SK-N-SH treated with all-trans-retinoic acid at 6 μM for 48 hours (cell line): ENCODE results near the gene PAK5.

Experiments
- ATAC-seq: fragments of 200-7000 bp; cut with Tn5 transposase; 3 replicates; pipeline ENCODE4 v1.9.1; 2020; ENCODE audit warnings: mild to moderate bottlenecking, moderate library complexity
- ARNTL ChIP-seq: fragments of 450-650 bp; formaldehyde crosslinking; IDR thresholded peaks from 2 replicates; pipeline ENCODE4 v1.5.0; 2020; ENCODE audit warnings: low read depth, mild to moderate bottlenecking, moderate library complexity, borderline replicate concordance
- BACH2 ChIP-seq: fragments of 250-450 bp; sonication (Bioruptor Pico); IDR thresholded peaks from 2 replicates; pipeline ENCODE4 v1.9.0; 2021; ENCODE audit warnings: mild to moderate bottlenecking, borderline replicate concordance
- CSDC2 ChIP-seq: fragments of 250-450 bp; sonication (Bioruptor Pico); IDR thresholded peaks from 2 replicates; pipeline ENCODE4 v1.5.0; 2020; ENCODE audit warnings: mild to moderate bottlenecking, moderate library complexity
- ESRRG ChIP-seq: fragments of 250-450 bp; sonication (Bioruptor Pico); IDR thresholded peaks from 2 replicates; pipeline ENCODE4 v1.6.1; 2021; ENCODE audit warnings: mild to moderate bottlenecking
- GLIS3 ChIP-seq: fragments of 250-450 bp; sonication (Bioruptor Pico); IDR thresholded peaks from 2 replicates; pipeline ENCODE4 v1.5.0; 2020; ENCODE audit warnings: mild to moderate bottlenecking, moderate library complexity
- OSR1 ChIP-seq: fragments of 250-450 bp; sonication (Bioruptor Pico); IDR thresholded peaks from 2 replicates; pipeline ENCODE4 v1.8.0; 2022; ENCODE audit warnings: moderate library complexity, mild to moderate bottlenecking, inconsistent platforms
- PPARA ChIP-seq: fragments of 250-450 bp; sonication (Bioruptor Pico); IDR thresholded peaks from 2 replicates; pipeline ENCODE4 v1.5.0; 2020; ENCODE audit warnings: mild to moderate bottlenecking, borderline replicate concordance
- RARB ChIP-seq: fragments of 250-450 bp; sonication (Bioruptor Pico); IDR thresholded peaks from 2 replicates; pipeline ENCODE4 v1.8.0; 2021; ENCODE audit warnings: mild to moderate bottlenecking, moderate library complexity
- SNAI2 ChIP-seq: fragments of 250-450 bp; sonication (Bioruptor Pico); IDR thresholded peaks from 2 replicates; pipeline ENCODE4 v1.5.0; 2020; ENCODE audit warnings: mild to moderate bottlenecking, moderate library complexity
- TCF4 ChIP-seq: fragments of 250-450 bp; sonication (Bioruptor Pico); IDR thresholded peaks from 2 replicates; pipeline ENCODE4 v1.8.0; 2021; ENCODE audit warnings: mild to moderate bottlenecking, moderate library complexity, borderline replicate concordance
- TOX ChIP-seq: fragments of 250-450 bp; sonication (Bioruptor Pico); IDR thresholded peaks from 2 replicates; pipeline ENCODE4 v1.8.0; 2021; ENCODE audit warnings: mild to moderate bottlenecking, moderate library complexity, borderline replicate concordance
- ZC3H10 ChIP-seq: fragments of 250-450 bp; sonication (Bioruptor Pico); IDR thresholded peaks from 2 replicates; pipeline ENCODE4 v1.5.1; 2021; ENCODE audit warnings: mild to moderate bottlenecking, moderate library complexity
- ZFP30 ChIP-seq: fragments of 450-650 bp; formaldehyde crosslinking; IDR thresholded peaks from 2 replicates; pipeline ENCODE4 v1.5.0; 2022; ENCODE audit warnings: mild to moderate bottlenecking, moderate library complexity
- ZNF565 ChIP-seq: fragments of 450-650 bp; formaldehyde crosslinking; conservative IDR thresholded peaks from 2 replicates; pipeline ENCODE4 v1.5.0; 2020; ENCODE audit warnings: low read depth, mild to moderate bottlenecking, moderate library complexity
- ZNF70 ChIP-seq: fragments of 450-650 bp; formaldehyde crosslinking; IDR thresholded peaks from 2 replicates; pipeline ENCODE4 v1.5.0; 2020; ENCODE audit warnings: mild to moderate bottlenecking, moderate library complexity
- ZNF8 ChIP-seq: fragments of 450-650 bp; formaldehyde crosslinking; IDR thresholded peaks from 2 replicates; pipeline ENCODE4 v1.5.0; 2020; ENCODE audit warnings: mild to moderate bottlenecking, moderate library complexity
- TF ChIP-seq, protein P1 (sequence below): fragments of 250-450 bp; sonication (Bioruptor Pico); IDR thresholded peaks from 2 replicates; pipeline ENCODE4 v1.8.0; 2020; ENCODE audit warnings: mild to moderate bottlenecking, moderate library complexity, borderline replicate concordance
- TF ChIP-seq, protein P2 (sequence below): fragments of 250-450 bp; sonication (Bioruptor Pico); IDR thresholded peaks from 2 replicates; pipeline ENCODE4 v1.5.1; 2020; ENCODE audit warnings: low read depth, mild to moderate bottlenecking, moderate library complexity
- TF ChIP-seq, protein P3 (sequence below): fragments of 250-450 bp; sonication (Bioruptor Pico); IDR thresholded peaks from 2 replicates; pipeline ENCODE4 v1.8.0; 2021; ENCODE audit warnings: low read depth, mild to moderate bottlenecking, moderate library complexity, borderline replicate concordance
- TF ChIP-seq, protein P4 (sequence below): fragments of 250-450 bp; sonication (Bioruptor Pico); IDR thresholded peaks from 2 replicates; pipeline ENCODE4 v1.5.1; 2021; ENCODE audit warnings: mild to moderate bottlenecking, moderate library complexity

PAK5 gene

DNA sequence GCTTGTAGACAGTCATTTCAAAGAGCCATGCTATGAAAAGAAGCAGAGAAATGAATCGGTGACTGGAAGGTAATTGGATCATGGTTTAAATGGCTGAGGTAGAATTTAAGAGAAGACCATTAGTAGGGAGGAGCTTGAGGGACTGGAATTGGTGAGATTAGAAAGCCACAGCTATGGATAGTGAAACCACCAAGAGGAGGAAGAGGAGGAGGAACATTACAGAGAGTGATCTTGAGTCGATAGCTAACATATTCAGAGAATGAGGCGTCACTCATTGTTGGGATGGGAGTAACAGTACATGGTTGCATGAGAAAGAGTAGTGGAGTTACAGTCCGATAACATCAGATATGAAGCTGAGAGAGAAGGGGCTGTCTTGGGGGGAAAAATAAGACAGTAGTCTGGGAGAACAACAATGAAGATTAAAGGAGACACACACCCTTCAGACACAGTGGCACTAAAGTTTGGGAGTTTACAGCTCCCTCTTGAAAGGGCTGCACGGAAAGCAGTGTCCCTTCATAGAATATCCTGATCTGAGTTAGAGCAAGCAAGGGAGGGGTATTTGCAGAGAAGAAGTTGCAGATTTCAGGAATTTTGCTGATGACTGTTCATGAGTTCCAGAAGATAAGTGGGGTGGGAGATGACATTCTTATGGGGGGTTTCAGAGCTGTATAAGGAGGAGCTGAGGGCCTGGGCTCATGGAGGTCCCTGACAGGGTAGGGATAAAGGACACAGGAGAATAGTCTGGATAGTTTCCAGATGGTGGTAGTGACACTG lies 339.6 kb downstream of the PAK5 start:
- no peak for TF ChIP-seq CSDC2 (CRISPR knock-in tag)
- TF ChIP-seq, protein P1, sequence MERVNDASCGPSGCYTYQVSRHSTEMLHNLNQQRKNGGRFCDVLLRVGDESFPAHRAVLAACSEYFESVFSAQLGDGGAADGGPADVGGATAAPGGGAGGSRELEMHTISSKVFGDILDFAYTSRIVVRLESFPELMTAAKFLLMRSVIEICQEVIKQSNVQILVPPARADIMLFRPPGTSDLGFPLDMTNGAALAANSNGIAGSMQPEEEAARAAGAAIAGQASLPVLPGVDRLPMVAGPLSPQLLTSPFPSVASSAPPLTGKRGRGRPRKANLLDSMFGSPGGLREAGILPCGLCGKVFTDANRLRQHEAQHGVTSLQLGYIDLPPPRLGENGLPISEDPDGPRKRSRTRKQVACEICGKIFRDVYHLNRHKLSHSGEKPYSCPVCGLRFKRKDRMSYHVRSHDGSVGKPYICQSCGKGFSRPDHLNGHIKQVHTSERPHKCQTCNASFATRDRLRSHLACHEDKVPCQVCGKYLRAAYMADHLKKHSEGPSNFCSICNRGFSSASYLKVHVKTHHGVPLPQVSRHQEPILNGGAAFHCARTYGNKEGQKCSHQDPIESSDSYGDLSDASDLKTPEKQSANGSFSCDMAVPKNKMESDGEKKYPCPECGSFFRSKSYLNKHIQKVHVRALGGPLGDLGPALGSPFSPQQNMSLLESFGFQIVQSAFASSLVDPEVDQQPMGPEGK (CRISPR knock-in tag), result no peak
- TF ChIP-seq TOX (CRISPR knock-in tag), result no peak
- TF ChIP-seq TCF4 (CRISPR knock-in tag), result no peak

DNA sequence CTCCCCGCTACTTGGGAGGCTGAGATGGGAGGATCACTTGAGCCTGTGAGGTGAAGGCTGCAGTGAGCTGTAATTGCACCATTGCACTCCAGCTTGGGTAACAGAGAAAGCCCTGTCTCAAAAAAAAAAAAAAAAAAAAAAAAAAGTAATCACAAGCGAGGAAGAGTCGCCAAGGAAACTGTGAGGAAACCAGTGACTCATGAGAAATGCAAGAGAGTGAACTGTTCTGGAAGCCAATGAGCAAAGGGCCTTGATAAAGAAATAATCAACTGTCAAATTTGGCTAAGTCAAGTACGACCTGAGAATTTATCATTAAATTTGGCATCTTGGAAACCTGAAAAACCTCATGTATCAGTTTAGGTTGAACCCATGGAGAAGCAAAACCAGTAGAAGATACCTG lies 340.6 kb downstream of the PAK5 start:
- ATAC-seq, result no peak; the same call in 2 of the 3 replicates
- TF ChIP-seq RARB (CRISPR knock-in tag) (no peak), BACH2 (CRISPR knock-in tag) (no peak), PPARA (CRISPR knock-in tag) (no peak), ESRRG (CRISPR knock-in tag) (no peak), ZC3H10 (CRISPR knock-in tag) (no peak), GLIS3 (CRISPR knock-in tag) (no peak), TCF4 (CRISPR knock-in tag) (no peak), CSDC2 (CRISPR knock-in tag) (no peak)

More for the DNA sequence above, 339.6 kb downstream of the PAK5 start:
- no peak for ATAC-seq

DNA sequence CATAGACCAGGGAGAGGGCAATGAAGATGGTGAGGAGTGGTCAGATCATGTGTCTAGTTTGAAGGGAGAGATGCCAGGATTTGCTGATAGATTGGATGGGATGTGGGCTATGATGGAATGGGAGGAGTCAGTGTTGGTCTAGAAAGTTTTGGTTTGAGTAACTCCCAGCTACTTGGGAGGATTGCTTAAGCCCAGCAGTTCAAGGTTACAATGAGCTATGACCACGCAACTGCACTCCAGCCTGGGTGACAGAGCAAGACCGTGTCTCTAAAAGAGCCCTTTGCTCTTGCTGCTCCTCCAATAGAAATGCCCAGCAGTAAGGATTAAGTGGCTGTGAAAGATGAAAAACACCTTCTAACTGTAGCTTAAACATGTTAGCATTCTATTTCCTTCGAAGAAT lies 342.7 kb downstream of the PAK5 start:
- ATAC-seq, result no peak
- TF ChIP-seq CSDC2 (CRISPR knock-in tag) (no peak), ZNF565 (no peak), ZC3H10 (CRISPR knock-in tag) (no peak)

DNA sequence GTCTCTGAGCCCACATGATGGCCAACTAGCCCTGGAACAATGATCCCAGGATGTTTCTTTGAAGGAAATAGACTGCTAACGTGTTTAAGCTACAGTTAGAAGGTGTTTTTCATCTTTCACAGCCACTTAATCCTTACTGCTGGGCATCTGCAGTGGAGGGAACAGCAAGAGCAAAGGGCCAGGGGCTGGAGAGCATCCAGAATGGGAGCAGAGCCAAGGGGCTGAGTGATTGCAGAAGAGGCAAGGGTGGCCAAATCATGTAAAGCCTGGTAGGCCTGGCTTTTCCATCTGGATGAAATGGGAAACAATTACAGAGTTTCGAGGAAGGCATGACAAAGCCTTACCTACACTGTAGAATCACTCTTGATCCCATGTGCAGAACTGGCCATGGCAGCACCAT lies 343.2 kb downstream of the PAK5 start:
- no peak for ATAC-seq
- TF ChIP-seq, protein P2, sequence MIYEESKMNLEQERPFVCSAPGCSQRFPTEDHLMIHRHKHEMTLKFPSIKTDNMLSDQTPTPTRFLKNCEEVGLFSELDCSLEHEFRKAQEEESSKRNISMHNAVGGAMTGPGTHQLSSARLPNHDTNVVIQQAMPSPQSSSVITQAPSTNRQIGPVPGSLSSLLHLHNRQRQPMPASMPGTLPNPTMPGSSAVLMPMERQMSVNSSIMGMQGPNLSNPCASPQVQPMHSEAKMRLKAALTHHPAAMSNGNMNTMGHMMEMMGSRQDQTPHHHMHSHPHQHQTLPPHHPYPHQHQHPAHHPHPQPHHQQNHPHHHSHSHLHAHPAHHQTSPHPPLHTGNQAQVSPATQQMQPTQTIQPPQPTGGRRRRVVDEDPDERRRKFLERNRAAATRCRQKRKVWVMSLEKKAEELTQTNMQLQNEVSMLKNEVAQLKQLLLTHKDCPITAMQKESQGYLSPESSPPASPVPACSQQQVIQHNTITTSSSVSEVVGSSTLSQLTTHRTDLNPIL (CRISPR knock-in tag), result no peak
- TF ChIP-seq ARNTL (CRISPR knock-in tag), result no peak
- TF ChIP-seq, protein P1 (CRISPR knock-in tag), result no peak
- TF ChIP-seq ESRRG (CRISPR knock-in tag), result no peak
- no peak for TF ChIP-seq TOX (CRISPR knock-in tag)
- no peak for TF ChIP-seq RARB (CRISPR knock-in tag)
- no peak for TF ChIP-seq ZNF8

DNA sequence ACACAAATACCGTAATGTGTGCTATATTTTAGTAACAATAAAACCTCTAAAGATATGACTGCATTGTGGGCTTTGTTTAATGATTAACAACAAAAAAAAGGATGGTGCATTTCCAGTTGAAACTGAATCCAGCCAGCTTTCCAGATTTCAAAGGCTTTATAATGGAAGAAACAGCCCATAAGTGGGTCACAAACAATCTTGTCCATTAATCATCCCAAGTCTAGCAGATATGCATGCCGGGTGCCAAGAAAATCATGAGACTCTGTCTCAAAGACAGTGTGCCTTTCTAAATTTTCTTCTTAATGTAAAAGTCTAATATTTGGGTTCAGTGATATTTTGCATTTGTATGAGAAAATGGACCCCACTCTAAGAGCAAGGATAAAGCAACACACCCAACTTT lies 345.1 kb downstream of the PAK5 start:
- peak; percentile 9; the same call in 1 of the 3 replicates for ATAC-seq
- TF ChIP-seq, protein P3, sequence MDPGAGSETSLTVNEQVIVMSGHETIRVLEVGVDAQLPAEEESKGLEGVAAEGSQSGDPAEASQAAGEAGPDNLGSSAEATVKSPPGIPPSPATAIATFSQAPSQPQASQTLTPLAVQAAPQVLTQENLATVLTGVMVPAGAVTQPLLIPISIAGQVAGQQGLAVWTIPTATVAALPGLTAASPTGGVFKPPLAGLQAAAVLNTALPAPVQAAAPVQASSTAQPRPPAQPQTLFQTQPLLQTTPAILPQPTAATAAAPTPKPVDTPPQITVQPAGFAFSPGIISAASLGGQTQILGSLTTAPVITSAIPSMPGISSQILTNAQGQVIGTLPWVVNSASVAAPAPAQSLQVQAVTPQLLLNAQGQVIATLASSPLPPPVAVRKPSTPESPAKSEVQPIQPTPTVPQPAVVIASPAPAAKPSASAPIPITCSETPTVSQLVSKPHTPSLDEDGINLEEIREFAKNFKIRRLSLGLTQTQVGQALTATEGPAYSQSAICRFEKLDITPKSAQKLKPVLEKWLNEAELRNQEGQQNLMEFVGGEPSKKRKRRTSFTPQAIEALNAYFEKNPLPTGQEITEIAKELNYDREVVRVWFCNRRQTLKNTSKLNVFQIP (CRISPR knock-in tag), result no peak
- TF ChIP-seq ZFP30 (CRISPR knock-in tag) (no peak), ESRRG (CRISPR knock-in tag) (no peak), SNAI2 (CRISPR knock-in tag) (no peak), ZNF8 (no peak), ZNF565 (no peak), GLIS3 (CRISPR knock-in tag) (no peak), ZC3H10 (CRISPR knock-in tag) (no peak), OSR1 (no peak), ARNTL (CRISPR knock-in tag) (no peak), ZNF70 (CRISPR knock-in tag) (no peak), RARB (CRISPR knock-in tag) (no peak), BACH2 (CRISPR knock-in tag) (no peak)
- TF ChIP-seq, protein P2 (CRISPR knock-in tag), result no peak
- TF ChIP-seq, protein P1 (CRISPR knock-in tag), result no peak
- TF ChIP-seq, protein P4, sequence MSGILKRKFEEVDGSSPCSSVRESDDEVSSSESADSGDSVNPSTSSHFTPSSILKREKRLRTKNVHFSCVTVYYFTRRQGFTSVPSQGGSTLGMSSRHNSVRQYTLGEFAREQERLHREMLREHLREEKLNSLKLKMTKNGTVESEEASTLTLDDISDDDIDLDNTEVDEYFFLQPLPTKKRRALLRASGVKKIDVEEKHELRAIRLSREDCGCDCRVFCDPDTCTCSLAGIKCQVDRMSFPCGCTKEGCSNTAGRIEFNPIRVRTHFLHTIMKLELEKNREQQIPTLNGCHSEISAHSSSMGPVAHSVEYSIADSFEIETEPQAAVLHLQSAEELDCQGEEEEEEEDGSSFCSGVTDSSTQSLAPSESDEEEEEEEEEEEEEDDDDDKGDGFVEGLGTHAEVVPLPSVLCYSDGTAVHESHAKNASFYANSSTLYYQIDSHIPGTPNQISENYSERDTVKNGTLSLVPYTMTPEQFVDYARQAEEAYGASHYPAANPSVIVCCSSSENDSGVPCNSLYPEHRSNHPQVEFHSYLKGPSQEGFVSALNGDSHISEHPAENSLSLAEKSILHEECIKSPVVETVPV (CRISPR knock-in tag), result no peak
